Heart left ventricle (tissue), 13 donors: ENCODE measurements around the gene NFKB2.

ENCODE experiments used
- CTCF ChIP-seq, 12 donors: fragments of 200-600 bp; sonication (generic) in 4 of 12; IDR thresholded peaks; one replicate each; pipeline versions ENCODE4 v1.5.0 to v1.8.0; 2018 to 2022; ENCODE audit warnings: antibody characterized with exemption in 12 of 12, mild to moderate bottlenecking in 5 of 12
- POLR2A ChIP-seq, 2 donors: fragments of 450-650 bp; IDR thresholded peaks; one replicate each; pipeline ENCODE4 v1.6.1; 2017; ENCODE audit warnings: antibody characterized with exemption in 2 of 2, mild to moderate bottlenecking in 2 of 2, moderate library complexity in 2 of 2
- donor health status: ischemic (EF 13 %, LVEDD 7.1; RV severe dilation, severe dysfunction).
- donor health status: DM: no; HTN: yes; CAD: no.
- donor health status: DM: no; HTN: no; CAD: no.
- donor health status: ischemic (EF 25% LVEDD 6.9; RV normal size, moderate dysfunction).
- donor health status: ischemic (EF 25% LVEDD 5.7; RV mildly dilated, moderate dysfunction).
- donor health status: ischemic (EF 35%, LVEDD 5.7; RV mildly dilated, moderate dysfunction).
- donor health status: nonischemic (EF 11% LVEDD 7.7; RV severe dilation, severe dysfunction).
- donor health status: DM: yes; HTN: yes; CAD: no.
- donor health status: PGD.
- donor health status: ischemic (EF 29% LVEDD 5.4; RV normal size, mild dysfunction).
- donor health status: nonischemic (EF 23%, LVEDD 6.1; RV moderate dilation, normal function).

GRCh38 chr10:102408131-102408727 is 12.7 kb downstream of the NFKB2 start:
- TF ChIP-seq CTCF (IDR thresholded peaks at IDR 0.05) (no peak), POLR2A (IDR thresholded peaks at IDR 0.05) (no peak)
